MM.1S (cell line): ENCODE measurements around the gene PCDHGA11.
"Not testable (repeated sequence)": the region's sequence is repeated elsewhere in the genome, so short reads cannot be mapped to it uniquely, and the experiment has no call there.

ENCODE experiments used
- DNase-seq: peaks from one replicate; pipeline ENCODE4 v3.0.0-alpha.2; 2015
- H2AFZ ChIP-seq: fragments of 300-600 bp; sonication (generic); 2 replicates; pipeline ENCODE4 v1.6.0; 2016; ENCODE audit warnings: antibody characterized with exemption, low read length
- H3F3A ChIP-seq: fragments of 300-600 bp; sonication (generic); 2 replicates; pipeline ENCODE4 v1.6.1; 2016; ENCODE audit warnings: mild to moderate bottlenecking, antibody characterized with exemption, low read length, moderate library complexity, mixed read lengths; ENCODE audit not compliant: insufficient read depth
- H3K27ac ChIP-seq: fragments of 300-600 bp; sonication (generic); 2 replicates; pipeline ENCODE4 v1.5.1; 2016; ENCODE audit warnings: mild to moderate bottlenecking, low read length
- H3K27me3 ChIP-seq: fragments of 300-600 bp; sonication (generic); replicated peaks from 2 replicates; pipeline ENCODE4 v1.6.0; 2016; ENCODE audit warnings: low read length; ENCODE audit not compliant: insufficient read depth
- H3K36me3 ChIP-seq: fragments of 300-600 bp; sonication (generic); replicated peaks from 2 replicates; pipeline ENCODE4 v1.6.1; 2016; ENCODE audit warnings: mild to moderate bottlenecking, low read length, mixed read lengths; ENCODE audit not compliant: insufficient read depth
- H3K4me1 ChIP-seq: fragments of 300-600 bp; sonication (generic); 2 replicates; pipeline ENCODE4 v1.6.1; 2016; ENCODE audit warnings: low read length, mixed read lengths
- H3K4me2 ChIP-seq: fragments of 300-600 bp; sonication (generic); 2 replicates; pipeline ENCODE4 v1.6.0; 2016; ENCODE audit warnings: low read depth, low read length
- H3K4me3 ChIP-seq: fragments of 300-600 bp; sonication (generic); 2 replicates; pipeline ENCODE4 v1.5.1; 2016; ENCODE audit warnings: low read length, mixed read lengths
- H3K79me2 ChIP-seq: fragments of 300-600 bp; sonication (generic); 2 replicates; pipeline ENCODE4 v1.6.1; 2016; ENCODE audit warnings: mixed run types, low read length, mixed read lengths
- H3K9ac ChIP-seq: fragments of 300-600 bp; sonication (generic); 2 replicates; pipeline ENCODE4 v1.6.1; 2016; ENCODE audit warnings: low read length, mixed read lengths
- H3K9me2 ChIP-seq: fragments of 300-600 bp; sonication (generic); replicated peaks from 2 replicates; pipeline ENCODE4 v1.6.1; 2016; ENCODE audit warnings: mild to moderate bottlenecking, low read length, mixed read lengths; ENCODE audit not compliant: insufficient read depth
- H3K9me3 ChIP-seq: fragments of 300-600 bp; sonication (generic); replicated peaks from 2 replicates; pipeline ENCODE4 v1.6.1; 2016; ENCODE audit warnings: mild to moderate bottlenecking, low read length, mixed read lengths; ENCODE audit not compliant: insufficient read depth
- H4K20me1 ChIP-seq: fragments of 300-600 bp; sonication (generic); 2 replicates; pipeline ENCODE4 v1.6.1; 2016; ENCODE audit warnings: mild to moderate bottlenecking, low read length, moderate library complexity, mixed read lengths; ENCODE audit not compliant: insufficient read depth
- EZH2 ChIP-seq: fragments of 300-600 bp; sonication (generic); optimal IDR thresholded peaks from 2 replicates; pipeline ENCODE3; 2017; ENCODE audit warnings: low read depth, mild to moderate bottlenecking, antibody characterized with exemption, low read length, mixed read lengths
- EZH2phosphoT487 ChIP-seq: fragments of 300-600 bp; sonication (generic); IDR thresholded peaks from 2 replicates; pipeline ENCODE4 v1.6.1; 2018; ENCODE audit warnings: antibody characterized with exemption, low read length
- TF ChIP-seq, protein P1 (sequence below): fragments of 300-600 bp; sonication (generic); IDR thresholded peaks from 2 replicates; pipeline ENCODE4 v1.5.1; 2016; ENCODE audit warnings: antibody characterized with exemption, low read length, mixed read lengths

Gene PCDHGA11

GRCh38 chr5:141383345-141383744, 37.5 kb upstream of the PCDHGA11 start:
- Histone ChIP-seq H3K27me3 (peaks cover 6% of the 10 kb centered on the region; the same call in 1 of the 2 replicates), H3K4me2 (peak overlapping the region; percentile 66; the same call in 1 of the 2 replicates), H3F3A (no peaks in the 10 kb centered on the region), H3K36me3 (no peaks in the 10 kb centered on the region), H3K4me3 (peak overlapping the region; percentile 80), H3K9me2 (no peaks in the 10 kb centered on the region), H3K27ac (no peak overlapping the region), H2AFZ (no peak overlapping the region; the same call in 1 of the 2 replicates), H3K9me3 (no peaks in the 10 kb centered on the region), H3K9ac (no peak overlapping the region), H4K20me1 (no peaks in the 10 kb centered on the region), H3K4me1 (no peaks in the 10 kb centered on the region), H3K79me2 (no peaks in the 10 kb centered on the region)
- no peak for DNase-seq
- TF ChIP-seq EZH2 (no peak), EZH2phosphoT487 (no peak)
- TF ChIP-seq, protein P1, sequence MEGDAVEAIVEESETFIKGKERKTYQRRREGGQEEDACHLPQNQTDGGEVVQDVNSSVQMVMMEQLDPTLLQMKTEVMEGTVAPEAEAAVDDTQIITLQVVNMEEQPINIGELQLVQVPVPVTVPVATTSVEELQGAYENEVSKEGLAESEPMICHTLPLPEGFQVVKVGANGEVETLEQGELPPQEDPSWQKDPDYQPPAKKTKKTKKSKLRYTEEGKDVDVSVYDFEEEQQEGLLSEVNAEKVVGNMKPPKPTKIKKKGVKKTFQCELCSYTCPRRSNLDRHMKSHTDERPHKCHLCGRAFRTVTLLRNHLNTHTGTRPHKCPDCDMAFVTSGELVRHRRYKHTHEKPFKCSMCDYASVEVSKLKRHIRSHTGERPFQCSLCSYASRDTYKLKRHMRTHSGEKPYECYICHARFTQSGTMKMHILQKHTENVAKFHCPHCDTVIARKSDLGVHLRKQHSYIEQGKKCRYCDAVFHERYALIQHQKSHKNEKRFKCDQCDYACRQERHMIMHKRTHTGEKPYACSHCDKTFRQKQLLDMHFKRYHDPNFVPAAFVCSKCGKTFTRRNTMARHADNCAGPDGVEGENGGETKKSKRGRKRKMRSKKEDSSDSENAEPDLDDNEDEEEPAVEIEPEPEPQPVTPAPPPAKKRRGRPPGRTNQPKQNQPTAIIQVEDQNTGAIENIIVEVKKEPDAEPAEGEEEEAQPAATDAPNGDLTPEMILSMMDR = no peak

DNA sequence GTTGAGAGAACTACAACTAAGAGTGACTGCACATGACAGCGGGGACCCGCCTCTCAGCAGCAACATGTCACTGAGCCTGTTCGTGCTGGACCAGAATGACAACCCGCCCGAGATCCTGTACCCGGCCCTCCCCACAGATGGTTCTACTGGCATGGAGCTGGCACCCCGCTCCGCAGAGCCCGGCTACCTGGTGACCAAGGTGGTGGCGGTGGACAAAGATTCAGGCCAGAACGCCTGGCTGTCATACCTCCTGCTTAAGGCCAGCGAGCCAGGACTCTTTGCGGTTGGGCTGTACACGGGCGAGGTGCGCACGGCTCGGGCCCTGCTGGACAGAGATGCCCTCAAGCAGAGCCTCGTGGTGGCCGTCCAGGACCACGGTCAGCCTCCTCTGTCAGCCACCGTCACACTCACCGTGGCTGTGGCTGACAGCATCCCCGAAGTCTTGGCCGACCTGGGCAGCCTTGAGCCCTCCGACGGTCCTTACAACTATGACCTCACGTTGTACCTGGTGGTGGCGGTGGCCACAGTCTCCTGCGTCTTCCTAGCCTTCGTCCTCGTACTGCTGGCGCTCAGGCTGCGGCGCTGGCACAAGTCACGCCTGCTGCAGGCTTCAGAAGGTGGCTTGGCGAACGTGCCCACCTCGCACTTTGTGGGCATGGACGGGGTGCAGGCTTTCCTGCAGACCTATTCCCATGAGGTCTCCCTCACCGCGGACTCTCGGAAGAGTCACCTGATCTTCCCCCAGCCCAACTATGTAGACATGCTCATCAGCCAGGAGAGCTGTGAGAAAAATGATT, 36.2 kb upstream of the PCDHGA11 start:
- TF ChIP-seq, protein P1 = no peak
- no peak for TF ChIP-seq EZH2phosphoT487
- no peak for TF ChIP-seq EZH2
- H3K9me3 ChIP-seq = no peaks in the 10 kb centered on the region
- H3K27me3 ChIP-seq = peaks cover 6% of the 10 kb centered on the region; the same call in 1 of the 2 replicates
- H3K36me3 ChIP-seq = no peaks in the 10 kb centered on the region
- no peak overlapping the region for H3K27ac ChIP-seq
- DNase-seq = no peak
- H2AFZ ChIP-seq = no peak overlapping the region
- no peak overlapping the region for H3K4me2 ChIP-seq
- H3F3A ChIP-seq = no peaks in the 10 kb centered on the region
- no peaks in the 10 kb centered on the region for H3K79me2 ChIP-seq
- no peaks in the 10 kb centered on the region for H3K9me2 ChIP-seq
- no peak overlapping the region for H3K9ac ChIP-seq
- H3K4me3 ChIP-seq = no peak overlapping the region
- H3K4me1 ChIP-seq = no peaks in the 10 kb centered on the region
- no peaks in the 10 kb centered on the region for H4K20me1 ChIP-seq

DNA sequence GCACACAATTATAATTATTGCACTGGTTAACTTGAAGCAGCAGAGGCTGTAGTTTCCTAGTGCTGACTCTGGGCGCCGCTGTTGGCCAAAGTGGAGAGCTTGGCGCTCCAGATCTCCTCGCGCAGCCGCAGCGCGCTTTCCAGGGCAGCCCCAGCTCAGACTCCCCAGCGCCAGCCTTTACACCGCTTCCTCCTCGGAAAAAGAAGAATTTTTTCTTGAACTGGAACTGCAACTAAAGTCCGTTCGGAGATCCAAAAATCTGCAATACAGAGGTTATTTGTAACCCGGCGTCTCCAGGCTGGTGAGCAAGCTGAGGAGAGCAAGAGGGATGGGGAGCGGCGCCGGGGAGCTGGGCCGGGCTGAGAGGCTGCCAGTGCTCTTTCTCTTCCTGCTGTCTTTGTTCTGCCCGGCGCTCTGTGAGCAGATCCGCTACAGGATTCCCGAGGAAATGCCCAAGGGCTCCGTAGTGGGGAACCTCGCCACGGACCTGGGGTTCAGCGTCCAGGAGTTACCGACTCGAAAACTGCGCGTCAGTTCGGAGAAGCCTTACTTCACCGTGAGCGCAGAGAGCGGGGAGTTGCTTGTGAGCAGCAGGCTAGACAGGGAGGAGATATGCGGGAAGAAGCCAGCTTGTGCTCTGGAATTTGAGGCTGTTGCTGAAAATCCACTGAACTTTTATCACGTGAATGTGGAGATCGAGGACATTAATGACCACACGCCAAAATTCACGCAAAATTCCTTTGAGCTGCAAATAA, 33.1 kb upstream of the PCDHGA11 start, which contains the start of gene PCDHGB4:
Gene PCDHGB4 (plus strand): TSS at position 142 of the 755 bp plus-strand sequence. CDS start 187 bp downstream, at position 329.
- H3K4me1 ChIP-seq, H3K27ac ChIP-seq, H3K9me3 ChIP-seq, DNase-seq, H3K4me3 ChIP-seq, H3K36me3 ChIP-seq, H3K79me2 ChIP-seq, H3K9me2 ChIP-seq, H2AFZ ChIP-seq, H4K20me1 ChIP-seq, H3K9ac ChIP-seq, H3F3A ChIP-seq: not testable (repeated sequence)
- peaks cover 11% of the 10 kb centered on the region; the same call in 1 of the 2 replicates for H3K27me3 ChIP-seq
- H3K4me2 ChIP-seq = peak within 1 kb of the TSS; percentile 43; the same call in 1 of the 2 replicates
